Hepatocyte (in vitro differentiated cells): ENCODE measurements around the gene RADX. TPM values are rescaled to one million over a fixed set of nuclear protein-coding genes. Genes with fewer than 3 reads are reported as not detected.
A peak's percentile ranks its signal among the peaks of the same experiment; 100 is the strongest.

Experiments used
- DNase-seq: peaks from one replicate; pipeline ENCODE4 v3.0.0-alpha.2; 2016; ENCODE audit warnings: low spot score
- H2AFZ ChIP-seq: fragments of 200-600 bp; sonication (generic); 2 replicates; pipeline ENCODE4 v1.6.0; 2016; ENCODE audit warnings: antibody characterized with exemption, mild to moderate bottlenecking
- H3K27ac ChIP-seq: fragments of 200-600 bp; sonication (generic); 2 replicates; pipeline ENCODE4 v1.5.1; 2016; ENCODE audit warnings: mild to moderate bottlenecking
- H3K27me3 ChIP-seq: fragments of 200-600 bp; sonication (generic); 2 replicates; pipeline ENCODE4 v1.6.1; 2016
- H3K36me3 ChIP-seq: fragments of 200-600 bp; sonication (generic); replicated peaks from 2 replicates; pipeline ENCODE4 v1.5.1; 2016; ENCODE audit warnings: low read depth; ENCODE audit not compliant: insufficient read depth
- H3K4me1 ChIP-seq: fragments of 200-600 bp; sonication (generic); 2 replicates; pipeline ENCODE4 v1.5.1; 2016; ENCODE audit warnings: mild to moderate bottlenecking, moderate library complexity; ENCODE audit not compliant: insufficient read depth
- H3K4me2 ChIP-seq: fragments of 200-600 bp; sonication (generic); 2 replicates; pipeline ENCODE4 v1.6.0; 2016
- H3K4me3 ChIP-seq: fragments of 200-600 bp; sonication (generic); 2 replicates; pipeline ENCODE4 v1.5.1; 2016; ENCODE audit warnings: mild to moderate bottlenecking
- H3K79me2 ChIP-seq: fragments of 200-600 bp; sonication (generic); 2 replicates; pipeline ENCODE4 v1.6.0; 2017; ENCODE audit warnings: mild to moderate bottlenecking
- H3K9me2 ChIP-seq: fragments of 200-600 bp; sonication (generic); replicated peaks from 2 replicates; pipeline ENCODE4 v1.6.0; 2017; ENCODE audit warnings: mild to moderate bottlenecking; ENCODE audit not compliant: insufficient read depth
- H3K9me3 ChIP-seq: fragments of 200-600 bp; sonication (generic); 2 replicates; pipeline ENCODE4 v1.5.1; 2016; ENCODE audit warnings: low read depth, mild to moderate bottlenecking
- H4K20me1 ChIP-seq: fragments of 200-600 bp; sonication (generic); 2 replicates; pipeline ENCODE4 v1.6.0; 2016; ENCODE audit warnings: mild to moderate bottlenecking; ENCODE audit not compliant: insufficient read depth, poor library complexity, severe bottlenecking
- EZH2 ChIP-seq: fragments of 200-600 bp; sonication (generic); IDR thresholded peaks from 2 replicates; pipeline ENCODE4 v1.6.1; 2016; ENCODE audit warnings: antibody characterized with exemption, mild to moderate bottlenecking, borderline replicate concordance
- EZH2phosphoT487 ChIP-seq: fragments of 200-600 bp; sonication (generic); IDR thresholded peaks from one replicate; pipeline ENCODE4 v1.6.1; 2018; ENCODE audit warnings: antibody characterized with exemption, mild to moderate bottlenecking, low read depth, moderate library complexity; ENCODE audit not compliant: unreplicated experiment, severe bottlenecking
- WGBS: methylation state at CpG from one replicate; pipeline ENCODE4 v1.1.6; 2016; ENCODE audit warnings: low lambda C conversion rate; ENCODE audit errors: missing lambda C conversion rate; 5-methylcytosine and 5-hydroxymethylcytosine counted together
- polyA plus RNA-seq: library from polyadenylated mRNA; unstranded; fragments of >200 nt; fragmentation: Nextera tagmentation; extraction: Ambion mirVana; gene quantifications from 2 replicates; pipeline ENCODE4 v1.2.1, GENCODE V29; 2016
- total RNA-seq: library from RNA; depleted of rRNA; stranded (reverse); fragments of >200 nt; gene quantifications from 2 replicates; pipeline ENCODE4 v1.2.3, GENCODE V29; 2014
- TF ChIP-seq, protein P1 (sequence below): fragments of 200-600 bp; sonication (generic); IDR thresholded peaks from 2 replicates; pipeline ENCODE4 v1.5.1; 2016; ENCODE audit warnings: antibody characterized with exemption, mild to moderate bottlenecking; ENCODE audit not compliant: poor library complexity

The RADX gene, protein sequence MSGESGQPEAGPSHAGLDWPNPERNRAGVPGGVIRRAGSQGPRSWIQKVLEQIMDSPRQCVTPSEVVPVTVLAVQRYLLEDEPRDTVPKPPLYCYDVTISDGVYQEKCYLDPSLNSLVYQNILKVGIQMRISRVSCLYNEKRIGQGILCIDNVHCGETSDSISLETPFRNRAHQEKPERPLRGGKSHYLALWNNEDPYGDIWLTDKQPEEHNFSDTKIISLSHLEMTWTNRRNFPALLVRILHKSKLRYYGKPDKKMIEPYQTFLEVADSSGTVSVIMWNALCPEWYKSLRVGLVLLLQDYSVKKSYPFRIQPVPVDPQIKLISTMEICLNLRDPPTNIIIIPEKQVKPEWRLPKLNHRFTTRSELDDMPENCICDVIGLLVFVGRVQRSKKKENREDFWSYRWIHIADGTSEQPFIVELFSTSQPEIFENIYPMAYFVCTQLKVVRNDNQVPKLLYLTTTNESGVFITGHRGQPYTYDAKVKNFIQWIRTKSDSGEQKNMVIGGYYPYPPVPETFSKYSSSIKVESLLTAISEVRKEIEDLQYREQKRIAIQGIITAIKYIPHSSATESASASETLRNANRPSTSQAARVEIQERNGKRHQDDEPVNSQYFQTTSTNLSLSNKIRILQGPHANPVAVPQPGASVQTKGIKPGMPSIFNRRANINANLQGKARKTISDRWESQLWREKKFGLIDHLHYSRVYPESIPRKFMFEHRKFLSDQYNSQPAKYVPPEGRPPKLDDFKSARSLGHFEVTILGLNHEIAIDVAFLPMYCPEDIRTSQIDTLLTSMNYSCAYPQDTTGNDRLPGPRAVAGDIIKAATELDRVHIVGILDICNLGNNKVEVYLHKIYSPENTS
- 2.6 and 4.2 TPM in 2 replicates for total RNA-seq
- 2.1 and 2.9 TPM in 2 replicates for polyA plus RNA-seq

- Histone ChIP-seq H2AFZ (peak within 1 kb of the TSS; percentile 84), H3K9me2 (no peaks in the 10 kb centered on the region), H4K20me1 (no peaks in the 10 kb centered on the region), H3K27ac (peak within 1 kb of the TSS; percentile 9), H3K79me2 (no peaks in the 10 kb centered on the region), H3K4me3 (peak within 1 kb of the TSS; percentile 28), H3K36me3 (no peaks in the 10 kb centered on the region), H3K9me3 (no peaks in the 10 kb centered on the region), H3K27me3 (no peaks in the 10 kb centered on the region), H3K4me2 (peak within 1 kb of the TSS; percentile 87), H3K4me1 (no peaks in the 10 kb centered on the region)
- TF ChIP-seq EZH2 (no peak), EZH2phosphoT487 (no peak)
- TF ChIP-seq, protein P1, sequence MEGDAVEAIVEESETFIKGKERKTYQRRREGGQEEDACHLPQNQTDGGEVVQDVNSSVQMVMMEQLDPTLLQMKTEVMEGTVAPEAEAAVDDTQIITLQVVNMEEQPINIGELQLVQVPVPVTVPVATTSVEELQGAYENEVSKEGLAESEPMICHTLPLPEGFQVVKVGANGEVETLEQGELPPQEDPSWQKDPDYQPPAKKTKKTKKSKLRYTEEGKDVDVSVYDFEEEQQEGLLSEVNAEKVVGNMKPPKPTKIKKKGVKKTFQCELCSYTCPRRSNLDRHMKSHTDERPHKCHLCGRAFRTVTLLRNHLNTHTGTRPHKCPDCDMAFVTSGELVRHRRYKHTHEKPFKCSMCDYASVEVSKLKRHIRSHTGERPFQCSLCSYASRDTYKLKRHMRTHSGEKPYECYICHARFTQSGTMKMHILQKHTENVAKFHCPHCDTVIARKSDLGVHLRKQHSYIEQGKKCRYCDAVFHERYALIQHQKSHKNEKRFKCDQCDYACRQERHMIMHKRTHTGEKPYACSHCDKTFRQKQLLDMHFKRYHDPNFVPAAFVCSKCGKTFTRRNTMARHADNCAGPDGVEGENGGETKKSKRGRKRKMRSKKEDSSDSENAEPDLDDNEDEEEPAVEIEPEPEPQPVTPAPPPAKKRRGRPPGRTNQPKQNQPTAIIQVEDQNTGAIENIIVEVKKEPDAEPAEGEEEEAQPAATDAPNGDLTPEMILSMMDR: no peak
- DNase-seq: peak; percentile 89
- WGBS: 44% methylated on average over 45 of the region's 46 CpGs
These were observed at the start of gene RADX for GRCh38 chrX:106611679-106612392. TSS of gene RADX (plus strand) at chrX:106611978. CDS start at chrX:106612081, 103 bp downstream.

DNA sequence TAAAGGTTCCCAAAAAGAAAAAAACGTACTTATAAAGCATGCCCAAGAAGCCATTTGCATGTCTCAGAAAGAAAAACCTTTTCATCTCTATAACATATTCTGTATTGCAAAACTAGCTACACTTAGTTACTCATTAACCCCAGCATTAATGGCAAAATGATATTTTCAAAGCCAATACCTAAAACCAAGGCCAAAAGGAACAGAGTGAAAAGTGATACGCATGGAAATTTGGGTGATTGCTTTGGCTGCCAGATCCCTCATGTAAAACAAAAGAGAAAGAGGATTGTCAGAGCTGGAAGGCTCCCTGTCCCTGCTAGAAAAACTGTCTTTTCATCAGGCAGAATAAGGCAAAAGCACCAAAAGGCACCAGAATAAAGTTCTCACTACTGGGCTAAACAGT is 46.8 kb upstream of the RADX start:
- 71% methylated on average over 2 of the region's 2 CpGs for WGBS
- no peaks in the 10 kb centered on the region for H3K9me2 ChIP-seq

DNA sequence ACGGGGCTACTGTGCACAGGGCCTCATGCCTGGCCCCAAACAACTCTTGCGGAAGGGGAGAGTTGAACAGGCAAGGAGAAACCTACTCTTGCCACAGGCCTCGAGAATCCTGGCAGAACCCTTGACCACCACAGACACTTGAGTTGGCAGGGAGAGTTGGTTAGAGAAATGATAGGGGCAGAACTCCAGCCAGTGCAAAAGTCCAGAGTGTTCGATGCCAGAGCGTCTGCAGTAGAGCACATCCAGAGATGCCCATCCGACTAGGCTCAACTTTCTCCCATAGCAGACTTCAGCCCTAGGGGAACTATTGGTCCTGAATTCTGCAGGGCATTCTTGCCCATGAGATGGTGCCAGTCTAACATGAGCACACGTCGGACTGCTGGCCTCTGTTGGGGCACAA is 45.4 kb upstream of the RADX start:
- DNase-seq: no peak
- Histone ChIP-seq H4K20me1 (no peaks in the 10 kb centered on the region), H3K4me2 (no peak overlapping the region), H3K4me1 (no peaks in the 10 kb centered on the region), H3K36me3 (no peaks in the 10 kb centered on the region), H3K9me2 (no peaks in the 10 kb centered on the region), H3K27ac (no peak overlapping the region), H3K4me3 (no peak overlapping the region), H3K79me2 (no peaks in the 10 kb centered on the region), H2AFZ (no peak overlapping the region), H3K9me3 (no peaks in the 10 kb centered on the region), H3K27me3 (no peaks in the 10 kb centered on the region)
- no peak for TF ChIP-seq EZH2
- TF ChIP-seq, protein P1: no peak
- TF ChIP-seq EZH2phosphoT487: no peak
- 86% methylated on average over 8 of the region's 8 CpGs for WGBS

More for the DNA sequence above, 46.8 kb upstream of the RADX start:
- H4K20me1 ChIP-seq: no peaks in the 10 kb centered on the region
- no peak overlapping the region for H3K4me3 ChIP-seq
- no peaks in the 10 kb centered on the region for H3K36me3 ChIP-seq
- H3K79me2 ChIP-seq: no peaks in the 10 kb centered on the region
- H3K27me3 ChIP-seq: no peaks in the 10 kb centered on the region
- H3K4me1 ChIP-seq: no peaks in the 10 kb centered on the region
- DNase-seq: no peak
- H3K27ac ChIP-seq: no peak overlapping the region
- TF ChIP-seq EZH2 (no peak), EZH2phosphoT487 (no peak)
- TF ChIP-seq, protein P1: no peak
- no peak overlapping the region for H2AFZ ChIP-seq
- no peak overlapping the region for H3K4me2 ChIP-seq
- no peaks in the 10 kb centered on the region for H3K9me3 ChIP-seq
